ENCODE data around the gene ZNF566. TPM values are rescaled to one million over a fixed set of nuclear protein-coding genes. Genes with fewer than 3 reads are reported as not detected.

Gene ZNF566
- total RNA-seq, result 10 to 100 TPM in 2 of 4 donors, 1 to 10 TPM in 2; 7.3 to 14.6 (median 9.9) TPM

GRCh38 chr19:36489118-36489919 is at the start of gene ZNF566:
Gene ZNF566 (minus strand): TSS chr19:36489561. CDS start chr19:36476557, 13,004 bp downstream.
- Histone ChIP-seq H3K27me3 (no peaks in the 10 kb centered on the region), H3K4me1 (peaks cover 9 to 25% (median 21%) of the 10 kb centered on the region in 4 donors), H3K27ac (replicated peaks in 1 of 4) (peak within 1 kb of the TSS; percentile 90 to 97 (median 92)), H3K36me3 (peaks cover 0 to 5% (median 2%) of the 10 kb centered on the region in 4 donors), H3K4me3 (peak within 1 kb of the TSS; percentile 62 to 80 (median 72)), H3K9me3 (no peaks in the 10 kb centered on the region)
- intact Hi-C loops (cut with DNase I), result loop anchor here (5.0 to 10.0 kb wide), 3 partner anchors 38 to 295 kb away; partner anchors contain the start of gene ZNF260
- WGBS, result 0% methylated on average over 14 of the region's 53 CpGs
- TF ChIP-seq POLR2A (IDR thresholded peaks at IDR 0.05; ENCODE audit: low read depth) (no peak), CTCF (IDR thresholded peaks at IDR 0.05) (peak in 1 of 3 experiments; percentile 8), EP300 (IDR thresholded peaks at IDR 0.05) (no peak), POLR2AphosphoS5 (IDR thresholded peaks at IDR 0.05) (peak; percentile 65 to 75)
- DNase-seq (ENCODE audit: extremely low spot score), result peak; percentile 97

GRCh38 chr19:36528921-36529518 is 39.7 kb upstream of the ZNF566 start:
- H3K36me3 ChIP-seq, result peaks cover 2 to 31% (median 11%) of the 10 kb centered on the region in 4 donors
- no peaks in the 10 kb centered on the region for H3K27me3 ChIP-seq
- H3K27ac ChIP-seq (replicated peaks in 1 of 4), result peak overlapping the region; percentile 81 to 93 (median 90)
- no peak for DNase-seq (ENCODE audit: extremely low spot score)
- intact Hi-C loops (cut with DNase I), result loop anchor here (2.0 to 5.0 kb wide), 2 partner anchors 42 to 44 kb away; partner anchors contain the start of genes ZNF529 and ZNF566
- no peak for TF ChIP-seq POLR2A (IDR thresholded peaks at IDR 0.05; ENCODE audit: low read depth)
- no peak for TF ChIP-seq CTCF (IDR thresholded peaks at IDR 0.05)
- TF ChIP-seq POLR2AphosphoS5 (IDR thresholded peaks at IDR 0.05), result no peak
- TF ChIP-seq EP300 (IDR thresholded peaks at IDR 0.05), result no peak
- WGBS, result 12% methylated on average over 12 of the region's 12 CpGs
- H3K4me3 ChIP-seq, result peak overlapping the region; percentile 67 to 77 (median 71)
- peaks cover 5 to 44% (median 23%) of the 10 kb centered on the region in 4 donors for H3K9me3 ChIP-seq
- peaks cover 18 to 30% (median 27%) of the 10 kb centered on the region in 4 donors for H3K4me1 ChIP-seq

- Histone ChIP-seq H3K4me3 (peak within 1 kb of the TSS; percentile 67 to 77 (median 71)), H3K4me1 (peaks cover 18 to 30% (median 27%) of the 10 kb centered on the region in 4 donors), H3K27ac (replicated peaks in 1 of 4) (peak within 1 kb of the TSS; percentile 81 to 93 (median 90)), H3K9me3 (peaks cover 5 to 44% (median 19%) of the 10 kb centered on the region in 4 donors), H3K36me3 (peaks cover 3 to 32% (median 14%) of the 10 kb centered on the region in 4 donors), H3K27me3 (no peaks in the 10 kb centered on the region)
- TF ChIP-seq CTCF (IDR thresholded peaks at IDR 0.05), result peak in 1 of 3 experiments; percentile 8
- peak; percentile 82 to 87 for TF ChIP-seq POLR2AphosphoS5 (IDR thresholded peaks at IDR 0.05)
- no peak for TF ChIP-seq EP300 (IDR thresholded peaks at IDR 0.05)
- peak; percentile 3 for TF ChIP-seq POLR2A (IDR thresholded peaks at IDR 0.05; ENCODE audit: low read depth)
- peak; percentile 98 for DNase-seq (ENCODE audit: extremely low spot score)
- WGBS, result under 1% methylated on average over 16 of the region's 55 CpGs
- intact Hi-C loops (cut with DNase I), result loop anchor here (2.0 to 5.0 kb wide), 2 partner anchors 41 to 44 kb away; partner anchors contain the start of genes ZNF529 and ZNF566
Measured at GRCh38 chr19:36528194-36528920, 39.0 kb upstream of the ZNF566 start, which contains the start of gene ZNF260. Gene ZNF260 (minus strand): TSS chr19:36528271. CDS start chr19:36515238, 13,033 bp downstream.

GRCh38 chr19:36527873-36528193 is 38.5 kb upstream of the ZNF566 start:
- no peak for DNase-seq (ENCODE audit: extremely low spot score)
- peaks cover 3 to 37% (median 18%) of the 10 kb centered on the region in 4 donors for H3K36me3 ChIP-seq
- no peak for TF ChIP-seq POLR2A (IDR thresholded peaks at IDR 0.05; ENCODE audit: low read depth)
- TF ChIP-seq CTCF (IDR thresholded peaks at IDR 0.05), result no peak
- no peak for TF ChIP-seq POLR2AphosphoS5 (IDR thresholded peaks at IDR 0.05)
- no peak for TF ChIP-seq EP300 (IDR thresholded peaks at IDR 0.05)
- H3K27me3 ChIP-seq, result no peaks in the 10 kb centered on the region
- peaks cover 5 to 43% (median 17%) of the 10 kb centered on the region in 4 donors for H3K9me3 ChIP-seq
- peak overlapping the region; percentile 67 to 77 (median 71) for H3K4me3 ChIP-seq
- WGBS, result 0% methylated on average over 9 of the region's 13 CpGs
- intact Hi-C loops (cut with DNase I), result loop anchor here (2.0 to 5.0 kb wide), 3 partner anchors 41 to 149 kb away; partner anchors contain the start of genes ZFP14, ZNF529 and ZNF566
- peaks cover 18 to 30% (median 27%) of the 10 kb centered on the region in 4 donors for H3K4me1 ChIP-seq
- H3K27ac ChIP-seq (replicated peaks in 1 of 4), result peak overlapping the region; percentile 81 to 93 (median 90)

All from esophagus muscularis mucosa (tissue), 4 donors.